Fibroblast of villous mesenchyme (primary cell): Measurements from ENCODE around the gene TRMT1. TPM values are rescaled to one million over a fixed set of nuclear protein-coding genes. Genes with fewer than 3 reads are reported as not detected.

Source experiments
- DNase-seq: peaks from one replicate; pipeline ENCODE4 v3.0.0-alpha.2; 2010; ENCODE audit warnings: low read depth
- H3K4me3 ChIP-seq: 2 replicates; pipeline ENCODE4 v1.5.1; 2011; ENCODE audit warnings: low read depth, mild to moderate bottlenecking, low read length
- total RNA-seq: library from RNA; depleted of rRNA; stranded (reverse); fragments of >200 nt; gene quantifications from 2 replicates; pipeline ENCODE4 v1.2.3, GENCODE V29; 2012
- TF ChIP-seq, protein P1 (sequence below): IDR thresholded peaks from 2 replicates; pipeline ENCODE4 v1.5.1; 2012; ENCODE audit warnings: low read depth, mild to moderate bottlenecking, low read length; ENCODE audit not compliant: insufficient read depth

The TRMT1 gene
- total RNA-seq, 1 donor, result 25.9 TPM

DNA sequence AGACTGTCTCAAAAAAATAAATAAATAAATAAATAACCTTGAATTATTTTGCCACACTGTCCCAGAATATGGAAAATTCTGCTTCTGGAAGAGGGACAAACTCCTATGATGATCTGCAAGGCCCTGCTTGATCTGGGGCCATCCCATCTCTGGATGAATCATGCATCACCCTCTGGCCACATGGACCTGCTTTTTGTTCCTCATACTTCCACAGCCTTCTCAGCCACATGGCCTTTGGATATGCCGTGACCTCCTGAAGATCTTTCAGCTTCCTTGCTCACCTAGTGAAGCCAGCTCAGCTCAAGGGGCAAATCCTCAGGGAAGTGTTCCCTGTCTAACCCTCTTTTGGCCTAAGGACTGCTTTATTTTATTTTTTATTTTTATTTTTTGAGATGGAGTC is 44.0 kb upstream of the TRMT1 start:
- TF ChIP-seq, protein P1, sequence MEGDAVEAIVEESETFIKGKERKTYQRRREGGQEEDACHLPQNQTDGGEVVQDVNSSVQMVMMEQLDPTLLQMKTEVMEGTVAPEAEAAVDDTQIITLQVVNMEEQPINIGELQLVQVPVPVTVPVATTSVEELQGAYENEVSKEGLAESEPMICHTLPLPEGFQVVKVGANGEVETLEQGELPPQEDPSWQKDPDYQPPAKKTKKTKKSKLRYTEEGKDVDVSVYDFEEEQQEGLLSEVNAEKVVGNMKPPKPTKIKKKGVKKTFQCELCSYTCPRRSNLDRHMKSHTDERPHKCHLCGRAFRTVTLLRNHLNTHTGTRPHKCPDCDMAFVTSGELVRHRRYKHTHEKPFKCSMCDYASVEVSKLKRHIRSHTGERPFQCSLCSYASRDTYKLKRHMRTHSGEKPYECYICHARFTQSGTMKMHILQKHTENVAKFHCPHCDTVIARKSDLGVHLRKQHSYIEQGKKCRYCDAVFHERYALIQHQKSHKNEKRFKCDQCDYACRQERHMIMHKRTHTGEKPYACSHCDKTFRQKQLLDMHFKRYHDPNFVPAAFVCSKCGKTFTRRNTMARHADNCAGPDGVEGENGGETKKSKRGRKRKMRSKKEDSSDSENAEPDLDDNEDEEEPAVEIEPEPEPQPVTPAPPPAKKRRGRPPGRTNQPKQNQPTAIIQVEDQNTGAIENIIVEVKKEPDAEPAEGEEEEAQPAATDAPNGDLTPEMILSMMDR, result no peak
- no peak for DNase-seq
- no peak overlapping the region for H3K4me3 ChIP-seq

DNA sequence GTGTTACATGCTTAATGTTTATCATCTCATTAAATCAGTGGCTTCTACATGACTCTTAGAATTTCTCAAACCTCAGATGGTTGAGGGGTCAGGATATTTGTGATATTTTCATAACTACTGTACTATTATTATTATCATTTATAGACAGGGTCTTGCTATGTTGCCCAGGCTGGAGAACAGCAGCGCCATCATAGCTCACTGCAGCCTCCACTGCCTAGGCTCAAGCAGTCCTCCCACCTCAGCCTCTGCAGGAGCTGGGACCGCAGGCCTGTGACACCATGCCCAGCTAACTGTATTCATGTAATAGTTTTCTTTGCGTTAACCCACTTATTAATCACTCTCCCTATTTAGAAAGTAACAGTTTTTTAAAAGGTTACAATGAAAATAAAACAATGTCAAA is 43.2 kb upstream of the TRMT1 start:
- TF ChIP-seq, protein P1, result no peak
- H3K4me3 ChIP-seq, result no peak overlapping the region
- DNase-seq, result no peak

DNA sequence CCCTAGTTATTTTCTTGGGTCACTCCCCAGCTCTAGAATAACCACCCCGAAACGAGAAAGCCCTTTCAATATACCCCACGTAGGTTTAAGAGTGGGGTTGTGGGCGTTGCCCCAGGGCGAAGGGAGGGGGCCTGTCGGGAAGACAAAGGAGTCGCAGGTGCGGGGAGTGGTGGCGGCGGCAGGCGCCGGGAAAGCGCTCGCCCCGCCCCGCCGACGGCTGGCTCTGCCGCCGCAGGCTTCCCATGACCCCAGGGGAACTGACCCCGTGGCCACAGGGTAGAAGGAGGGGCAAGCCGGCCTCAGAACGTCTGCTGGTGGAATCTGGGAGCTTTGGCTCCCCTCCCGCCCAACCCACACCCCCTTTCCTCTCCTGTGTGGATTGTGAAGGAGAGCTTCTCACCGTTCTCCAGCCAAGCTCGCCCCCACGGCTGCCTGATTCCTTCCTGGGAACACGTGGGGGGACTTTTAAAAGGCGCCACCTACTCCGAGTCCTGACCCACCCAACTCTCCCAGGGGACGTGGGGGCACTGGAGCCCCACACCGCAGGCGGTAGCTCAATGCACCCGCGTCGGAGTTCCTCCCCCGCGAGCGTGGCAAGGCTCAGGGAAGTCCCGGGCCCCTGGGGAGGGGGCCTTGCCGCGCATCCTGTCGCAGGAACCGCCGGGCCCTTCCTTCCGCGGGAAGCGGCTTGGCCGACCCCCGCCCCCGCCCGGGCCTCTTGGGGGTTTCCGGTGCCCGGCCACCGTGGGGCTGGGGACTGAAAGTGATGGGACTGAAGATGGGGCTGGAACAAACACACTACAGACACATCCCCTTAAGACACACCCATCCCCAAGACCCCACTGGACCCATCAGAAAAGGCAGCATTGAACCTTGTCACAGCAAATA is 39.2 kb upstream of the TRMT1 start:
- peak; percentile 93 for DNase-seq

DNA sequence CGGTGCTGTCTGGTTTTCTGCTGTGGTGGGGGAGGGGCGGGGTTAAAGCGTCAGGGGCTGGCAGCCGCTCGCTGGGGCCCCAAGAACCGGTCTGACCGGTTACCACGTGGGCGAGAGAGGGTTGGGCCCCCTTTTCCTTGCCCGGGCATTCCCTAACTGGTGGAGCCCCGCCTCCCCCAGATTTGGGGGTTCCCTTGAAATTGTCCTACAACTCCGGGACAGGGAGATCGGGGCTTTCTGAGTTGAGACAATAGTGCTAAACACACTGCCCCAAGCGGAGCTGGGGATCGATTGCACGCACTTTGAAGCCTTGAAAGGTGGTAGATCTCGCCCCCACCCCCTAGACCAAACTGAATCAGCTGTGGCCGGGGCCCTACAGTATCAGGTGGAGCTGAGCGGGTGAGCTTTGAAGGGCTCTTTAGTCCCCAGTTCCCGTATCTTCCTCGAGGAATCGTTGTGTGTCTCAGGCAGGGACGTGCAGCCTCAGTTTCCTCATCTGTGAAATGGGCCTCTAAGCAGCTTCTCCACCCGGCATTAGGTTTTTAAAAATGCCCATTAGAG is 38.5 kb upstream of the TRMT1 start:
- TF ChIP-seq, protein P1, result peak; percentile 20
- DNase-seq, result peak; percentile 67
- peak overlapping the region; percentile 94 for H3K4me3 ChIP-seq

More for the DNA sequence above, 39.2 kb upstream of the TRMT1 start:
- TF ChIP-seq, protein P1, result no peak
- peak overlapping the region; percentile 94 for H3K4me3 ChIP-seq

DNA sequence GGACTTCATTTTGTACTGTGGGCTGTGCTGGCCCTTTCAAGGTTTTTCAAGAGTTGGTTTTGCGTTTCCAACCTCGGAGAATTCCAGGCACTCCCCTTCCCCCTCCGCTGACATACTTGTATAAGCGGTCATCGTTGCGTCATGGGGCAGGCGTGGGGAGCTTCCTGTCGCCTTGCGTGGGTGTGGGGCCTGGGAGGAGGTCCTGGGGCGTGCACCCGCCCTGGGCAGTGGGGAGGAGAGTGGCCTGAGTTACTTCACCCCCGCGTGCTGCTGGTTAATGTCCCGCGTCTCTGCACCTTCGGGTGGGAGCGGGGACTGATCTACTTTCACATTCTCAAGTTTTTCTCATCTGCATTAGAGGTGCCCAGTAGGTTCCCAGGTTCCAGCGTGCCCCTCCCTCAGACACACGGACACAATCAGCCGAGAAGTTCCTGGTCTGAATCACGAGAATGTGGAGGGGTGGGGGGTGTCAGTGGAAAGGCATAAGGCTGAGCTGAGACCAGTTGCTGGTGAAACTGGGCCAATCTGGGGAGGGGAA is 37.8 kb upstream of the TRMT1 start:
- peak overlapping the region; percentile 94 for H3K4me3 ChIP-seq
- TF ChIP-seq, protein P1, result no peak
- DNase-seq, result peak; percentile 96

DNA sequence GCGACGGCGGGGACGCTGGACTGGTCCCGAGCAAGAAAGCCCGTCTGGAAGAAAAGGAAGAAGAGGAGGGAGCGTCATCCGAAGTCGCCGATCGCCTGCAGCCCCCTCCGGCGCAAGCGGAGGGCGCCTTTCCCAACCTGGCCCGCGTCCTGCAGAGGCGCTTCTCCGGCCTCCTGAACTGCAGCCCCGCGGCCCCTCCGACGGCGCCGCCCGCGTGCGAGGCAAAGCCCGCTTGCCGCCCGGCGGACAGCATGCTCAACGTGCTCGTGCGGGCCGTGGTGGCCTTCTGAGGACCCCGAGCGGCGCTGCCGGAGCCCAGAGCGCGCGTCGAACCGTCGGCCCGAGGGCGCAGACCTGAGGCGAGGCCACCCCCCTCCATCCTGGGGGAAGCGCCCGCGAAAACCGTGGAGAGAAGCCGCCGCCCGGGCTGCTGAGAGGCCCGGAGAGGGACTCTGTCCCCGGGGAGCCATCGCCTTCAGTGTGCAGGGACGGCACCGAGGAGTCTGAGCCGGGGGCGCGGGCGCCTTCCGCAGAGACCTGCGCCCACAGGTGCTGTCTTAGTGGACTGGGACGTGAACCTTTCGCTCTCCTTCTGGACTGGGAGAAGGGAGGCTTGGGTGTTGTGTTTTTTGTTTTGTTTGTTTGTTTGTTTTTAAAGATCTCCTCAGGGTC is 37.2 kb upstream of the TRMT1 start:
- peak overlapping the region; percentile 94 for H3K4me3 ChIP-seq
- TF ChIP-seq, protein P1, result peak; percentile 18
- peak; percentile 34 for DNase-seq
